Fibroblast of the aortic adventitia (primary cell): ENCODE results near the gene UTS2B. TPM values are rescaled to one million over a fixed set of nuclear protein-coding genes. Genes with fewer than 3 reads are reported as not detected.

Experiments used
- DNase-seq: peaks from one replicate; pipeline ENCODE4 v3.0.0-alpha.2; 2010; ENCODE audit warnings: low read depth
- H3K4me3 ChIP-seq: 2 replicates; pipeline ENCODE4 v1.5.1; 2011; ENCODE audit warnings: low read depth, mild to moderate bottlenecking, control low read depth, low read length, moderate library complexity
- total RNA-seq: library from RNA; depleted of rRNA; stranded (reverse); fragments of >200 nt; gene quantifications from 2 replicates; pipeline ENCODE4 v1.2.3, GENCODE V29; 2012; ENCODE audit warnings: low replicate concordance
- TF ChIP-seq, protein P1 (sequence below): IDR thresholded peaks from 2 replicates; pipeline ENCODE4 v1.5.1; 2011; ENCODE audit warnings: mild to moderate bottlenecking, low read length, control low read depth, inconsistent platforms; ENCODE audit not compliant: insufficient read depth

UTS2B gene
- total RNA-seq, 1 donor: 1.3 TPM

DNA sequence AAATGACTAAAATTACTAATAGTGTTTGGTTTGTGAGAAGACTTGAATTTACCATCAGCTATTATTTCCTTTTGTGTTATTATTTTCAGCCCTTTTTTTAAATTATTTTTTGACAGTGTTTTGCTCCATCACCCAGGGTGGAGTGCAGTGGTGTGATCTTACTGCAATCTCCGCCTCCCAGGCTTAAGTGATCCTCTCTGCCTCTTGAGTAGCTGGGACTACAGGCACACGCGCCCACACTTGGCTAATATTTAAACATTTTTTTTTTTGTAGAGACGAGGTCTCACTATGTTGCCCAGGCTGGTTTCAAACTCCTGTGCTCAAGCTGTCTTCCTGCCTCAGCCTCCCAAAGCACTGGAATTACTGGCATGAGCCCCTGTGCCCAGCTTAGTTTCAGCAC is 31.7 kb upstream of the UTS2B start:
- DNase-seq: no peak
- H3K4me3 ChIP-seq: no peak overlapping the region
- TF ChIP-seq, protein P1, sequence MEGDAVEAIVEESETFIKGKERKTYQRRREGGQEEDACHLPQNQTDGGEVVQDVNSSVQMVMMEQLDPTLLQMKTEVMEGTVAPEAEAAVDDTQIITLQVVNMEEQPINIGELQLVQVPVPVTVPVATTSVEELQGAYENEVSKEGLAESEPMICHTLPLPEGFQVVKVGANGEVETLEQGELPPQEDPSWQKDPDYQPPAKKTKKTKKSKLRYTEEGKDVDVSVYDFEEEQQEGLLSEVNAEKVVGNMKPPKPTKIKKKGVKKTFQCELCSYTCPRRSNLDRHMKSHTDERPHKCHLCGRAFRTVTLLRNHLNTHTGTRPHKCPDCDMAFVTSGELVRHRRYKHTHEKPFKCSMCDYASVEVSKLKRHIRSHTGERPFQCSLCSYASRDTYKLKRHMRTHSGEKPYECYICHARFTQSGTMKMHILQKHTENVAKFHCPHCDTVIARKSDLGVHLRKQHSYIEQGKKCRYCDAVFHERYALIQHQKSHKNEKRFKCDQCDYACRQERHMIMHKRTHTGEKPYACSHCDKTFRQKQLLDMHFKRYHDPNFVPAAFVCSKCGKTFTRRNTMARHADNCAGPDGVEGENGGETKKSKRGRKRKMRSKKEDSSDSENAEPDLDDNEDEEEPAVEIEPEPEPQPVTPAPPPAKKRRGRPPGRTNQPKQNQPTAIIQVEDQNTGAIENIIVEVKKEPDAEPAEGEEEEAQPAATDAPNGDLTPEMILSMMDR: no peak

- DNase-seq: no peak
- TF ChIP-seq, protein P1: no peak
- no peak overlapping the region for H3K4me3 ChIP-seq
These were observed 31.1 kb upstream of the UTS2B start for GRCh38 chr3:191361456-191361855.

- DNase-seq: no peak
- TF ChIP-seq, protein P1: no peak
- no peak overlapping the region for H3K4me3 ChIP-seq
These were observed 30.3 kb upstream of the UTS2B start for GRCh38 chr3:191360620-191361019.

DNA sequence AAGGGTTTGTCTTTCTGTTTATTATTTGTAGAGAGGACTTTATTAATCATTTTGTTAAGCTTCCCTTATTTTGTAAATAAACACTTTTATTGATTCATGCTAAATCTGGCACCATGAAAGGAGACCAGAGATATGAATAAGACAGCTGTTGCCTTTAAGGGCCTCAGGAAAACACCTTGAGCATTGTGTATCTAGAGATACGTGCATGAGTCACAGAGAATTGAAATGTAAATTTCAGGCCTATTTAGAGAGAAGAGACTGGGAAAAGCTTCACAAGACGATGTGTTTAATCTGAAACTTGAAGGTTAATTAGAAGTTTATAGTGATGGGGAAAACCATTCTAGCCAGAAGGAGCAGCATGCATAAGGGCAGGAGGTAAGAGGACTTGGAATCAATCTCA is 28.6 kb upstream of the UTS2B start:
- TF ChIP-seq, protein P1: no peak
- DNase-seq: no peak
- no peak overlapping the region for H3K4me3 ChIP-seq

DNA sequence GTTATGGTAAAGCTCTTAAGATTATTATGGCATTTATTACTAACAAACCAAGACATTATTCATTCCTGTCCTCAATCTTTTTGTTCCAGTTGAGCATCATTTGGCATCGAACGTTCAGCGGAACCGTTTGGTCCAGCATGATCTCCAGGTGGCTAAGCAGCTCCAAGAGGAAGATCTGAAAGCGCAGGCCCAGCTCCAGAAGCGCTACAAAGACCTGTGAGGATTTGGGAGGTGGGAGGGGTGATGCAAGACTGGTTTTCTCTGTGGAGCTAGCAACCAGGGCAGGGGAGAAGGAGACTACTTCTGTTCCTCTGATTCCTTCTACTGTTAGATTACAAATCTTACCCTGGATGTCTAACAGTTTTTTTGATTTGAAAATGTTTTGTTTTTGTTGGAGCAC is 27.6 kb upstream of the UTS2B start:
- TF ChIP-seq, protein P1: no peak
- no peak overlapping the region for H3K4me3 ChIP-seq
- DNase-seq: no peak

- TF ChIP-seq, protein P1: no peak
- peak; percentile 87 for DNase-seq
- H3K4me3 ChIP-seq: peak overlapping the region; percentile 10
These were observed 26.5 kb upstream of the UTS2B start for GRCh38 chr3:191356631-191357439.
